WI38 (cell line): ENCODE data around the gene KLB.
"Not testable (repeated sequence)": the region's sequence is repeated elsewhere in the genome, so short reads cannot be mapped to it uniquely, and the experiment has no call there.

Source experiments
- H3K4me3 ChIP-seq: 2 replicates; pipeline ENCODE4 v1.5.1; 2011; ENCODE audit warnings: low read depth, mild to moderate bottlenecking, control low read depth, low read length
- TF ChIP-seq, protein P1 (sequence below): IDR thresholded peaks from 2 replicates; pipeline ENCODE4 v1.5.1; 2012; ENCODE audit warnings: low read depth, mild to moderate bottlenecking, control low read depth, low read length

The KLB gene

GRCh38 chr4:39367166-39367565, 39.6 kb upstream of the KLB start:
- no peak overlapping the region for H3K4me3 ChIP-seq

GRCh38 chr4:39369301-39369700, 37.4 kb upstream of the KLB start:
- TF ChIP-seq, protein P1, sequence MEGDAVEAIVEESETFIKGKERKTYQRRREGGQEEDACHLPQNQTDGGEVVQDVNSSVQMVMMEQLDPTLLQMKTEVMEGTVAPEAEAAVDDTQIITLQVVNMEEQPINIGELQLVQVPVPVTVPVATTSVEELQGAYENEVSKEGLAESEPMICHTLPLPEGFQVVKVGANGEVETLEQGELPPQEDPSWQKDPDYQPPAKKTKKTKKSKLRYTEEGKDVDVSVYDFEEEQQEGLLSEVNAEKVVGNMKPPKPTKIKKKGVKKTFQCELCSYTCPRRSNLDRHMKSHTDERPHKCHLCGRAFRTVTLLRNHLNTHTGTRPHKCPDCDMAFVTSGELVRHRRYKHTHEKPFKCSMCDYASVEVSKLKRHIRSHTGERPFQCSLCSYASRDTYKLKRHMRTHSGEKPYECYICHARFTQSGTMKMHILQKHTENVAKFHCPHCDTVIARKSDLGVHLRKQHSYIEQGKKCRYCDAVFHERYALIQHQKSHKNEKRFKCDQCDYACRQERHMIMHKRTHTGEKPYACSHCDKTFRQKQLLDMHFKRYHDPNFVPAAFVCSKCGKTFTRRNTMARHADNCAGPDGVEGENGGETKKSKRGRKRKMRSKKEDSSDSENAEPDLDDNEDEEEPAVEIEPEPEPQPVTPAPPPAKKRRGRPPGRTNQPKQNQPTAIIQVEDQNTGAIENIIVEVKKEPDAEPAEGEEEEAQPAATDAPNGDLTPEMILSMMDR: no peak
- H3K4me3 ChIP-seq: no peak overlapping the region

More at GRCh38 chr4:39367166-39367565, 39.6 kb upstream of the KLB start:
- TF ChIP-seq, protein P1: no peak

DNA sequence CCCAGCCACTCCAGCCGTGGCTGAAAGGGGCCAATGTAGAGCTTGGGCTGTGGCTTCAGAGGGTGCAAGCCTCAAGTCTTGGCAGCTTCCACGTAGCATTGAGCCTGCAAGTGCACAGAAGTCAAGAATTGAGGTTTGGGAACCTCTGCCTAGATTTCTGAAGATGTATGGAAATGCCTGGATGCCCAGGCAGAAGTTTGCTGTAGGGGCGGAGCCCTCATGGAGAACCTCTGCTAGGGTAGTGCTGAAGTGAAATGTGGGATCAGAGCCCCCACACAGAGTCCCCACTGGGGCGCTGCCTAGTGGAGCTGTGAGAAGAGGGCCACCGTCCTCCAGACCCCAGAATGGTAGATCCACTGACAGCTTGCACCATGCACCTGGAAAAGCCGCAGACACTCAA, 35.5 kb upstream of the KLB start:
- H3K4me3 ChIP-seq: not testable (repeated sequence)

- TF ChIP-seq, protein P1: no peak
- no peak overlapping the region for H3K4me3 ChIP-seq
Measured at GRCh38 chr4:39375478-39375877, 31.3 kb upstream of the KLB start.

- no peak overlapping the region for H3K4me3 ChIP-seq
- TF ChIP-seq, protein P1: no peak
Measured at GRCh38 chr4:39383690-39384089, 23.0 kb upstream of the KLB start.

DNA sequence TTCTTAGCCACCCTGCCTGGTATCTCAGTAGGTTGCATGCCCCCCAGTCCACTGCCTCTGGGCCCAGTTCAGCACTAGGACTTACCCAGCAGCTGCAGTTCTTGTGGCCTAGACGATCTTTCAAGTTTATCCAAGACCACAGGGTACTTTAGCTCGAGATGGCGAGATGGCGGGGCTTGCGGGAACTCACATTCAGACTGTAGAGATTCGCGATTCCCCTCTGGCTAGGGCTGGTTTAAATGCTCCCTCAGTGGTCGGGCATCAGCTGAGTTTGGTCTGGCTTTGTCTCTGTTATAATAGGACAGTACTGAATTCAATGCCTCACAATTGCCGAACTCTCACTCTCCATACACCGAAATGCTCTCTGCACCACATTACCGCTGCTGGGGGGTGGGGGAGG, 22.2 kb upstream of the KLB start:
- no peak overlapping the region for H3K4me3 ChIP-seq
- TF ChIP-seq, protein P1: no peak

DNA sequence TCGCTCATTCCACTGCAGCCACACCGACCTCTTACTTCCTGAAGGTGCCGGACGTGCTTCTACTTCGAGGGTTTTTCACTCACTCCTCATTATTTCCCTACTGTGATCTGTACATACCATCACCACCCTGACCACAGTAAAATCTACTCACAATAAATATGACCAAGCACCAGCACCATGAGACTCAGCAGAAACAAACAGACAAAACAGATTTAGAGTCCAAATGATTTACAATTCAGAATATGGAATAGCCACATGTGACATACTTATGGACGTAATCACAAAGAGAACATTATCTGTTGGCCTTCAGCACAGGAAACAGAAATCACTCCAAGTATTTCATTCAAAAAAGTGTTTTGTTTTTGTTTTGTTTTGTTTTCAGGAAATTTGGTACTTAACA, 16.1 kb upstream of the KLB start:
- no peak overlapping the region for H3K4me3 ChIP-seq
- TF ChIP-seq, protein P1: no peak

DNA sequence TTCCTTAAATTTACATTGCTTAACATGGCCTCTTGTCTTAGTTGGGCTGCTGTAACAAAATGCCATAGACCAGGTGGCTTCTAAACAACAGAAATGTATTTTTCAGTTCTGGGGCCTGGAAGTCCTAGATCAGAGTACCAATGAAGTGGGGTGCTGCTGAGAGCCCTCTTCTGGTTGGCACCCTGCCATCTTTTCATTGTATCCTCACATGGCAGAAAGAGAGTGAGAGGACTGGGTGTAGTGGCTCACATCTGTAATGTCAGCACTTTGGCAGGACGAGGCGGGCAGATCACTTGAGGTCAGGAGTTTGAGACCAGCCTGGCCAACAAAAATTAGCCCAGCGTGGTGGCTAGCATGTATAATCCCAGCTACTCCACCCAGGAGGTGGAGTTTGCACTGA, 12.0 kb upstream of the KLB start:
- TF ChIP-seq, protein P1: no peak
- no peak overlapping the region for H3K4me3 ChIP-seq

GRCh38 chr4:39401640-39402039, 5.1 kb upstream of the KLB start:
- H3K4me3 ChIP-seq: not testable (repeated sequence)
